Measurements from ENCODE around the gene MTCH1. TPM values are rescaled to one million over a fixed set of nuclear protein-coding genes. Genes with fewer than 3 reads are reported as not detected.

Gene MTCH1
- total RNA-seq, 1 donor from 2014 or later = 194 TPM

DNA sequence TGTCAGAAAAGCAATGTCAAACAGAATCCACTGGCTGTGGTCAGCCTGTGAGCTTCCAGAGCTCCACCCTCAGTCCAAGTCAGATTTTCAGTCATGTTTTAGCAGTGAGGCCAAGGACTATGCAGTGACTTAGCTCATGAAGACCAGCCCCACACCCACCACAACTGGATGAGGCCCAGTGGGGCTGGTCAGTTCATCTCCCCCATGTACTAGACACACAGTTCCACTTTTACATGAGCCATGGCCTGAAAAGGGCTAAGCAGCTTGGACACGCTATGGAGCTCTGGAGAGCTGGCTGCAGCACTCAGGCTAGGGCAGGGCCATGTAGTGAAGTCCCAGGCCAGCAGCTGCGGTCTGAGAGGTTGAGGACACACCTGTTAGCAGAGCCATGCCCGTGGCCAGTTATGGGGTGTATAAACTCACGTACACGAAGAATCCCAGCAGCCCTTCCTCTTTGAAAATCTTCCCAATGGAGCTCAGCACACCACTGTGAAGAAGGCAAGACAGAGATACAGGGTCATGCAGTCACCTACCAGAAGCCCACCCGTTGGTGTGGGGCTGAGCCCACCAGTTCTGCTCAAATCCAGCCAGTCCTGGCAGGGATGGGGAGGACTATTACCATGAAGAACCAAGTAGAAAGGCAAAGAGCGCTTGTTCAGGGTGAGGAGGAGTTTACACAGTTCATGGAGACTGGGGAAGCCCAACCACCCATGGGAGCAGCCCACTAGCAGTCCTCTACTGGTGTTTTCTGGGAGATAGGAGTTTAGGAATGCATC lies 10.6 kb downstream of the MTCH1 start:
- Histone ChIP-seq H3K36me3 (peaks cover 84% of the 10 kb centered on the region), H3K27me3 (no peaks in the 10 kb centered on the region), H3K4me3 (no peak overlapping the region), H3K4me1 (peaks cover 12% of the 10 kb centered on the region), H3K27ac (no peak overlapping the region), H3K9me3 (no peaks in the 10 kb centered on the region)
- DNase-seq = no peak
- no peak for ATAC-seq
- TF ChIP-seq, protein P1, sequence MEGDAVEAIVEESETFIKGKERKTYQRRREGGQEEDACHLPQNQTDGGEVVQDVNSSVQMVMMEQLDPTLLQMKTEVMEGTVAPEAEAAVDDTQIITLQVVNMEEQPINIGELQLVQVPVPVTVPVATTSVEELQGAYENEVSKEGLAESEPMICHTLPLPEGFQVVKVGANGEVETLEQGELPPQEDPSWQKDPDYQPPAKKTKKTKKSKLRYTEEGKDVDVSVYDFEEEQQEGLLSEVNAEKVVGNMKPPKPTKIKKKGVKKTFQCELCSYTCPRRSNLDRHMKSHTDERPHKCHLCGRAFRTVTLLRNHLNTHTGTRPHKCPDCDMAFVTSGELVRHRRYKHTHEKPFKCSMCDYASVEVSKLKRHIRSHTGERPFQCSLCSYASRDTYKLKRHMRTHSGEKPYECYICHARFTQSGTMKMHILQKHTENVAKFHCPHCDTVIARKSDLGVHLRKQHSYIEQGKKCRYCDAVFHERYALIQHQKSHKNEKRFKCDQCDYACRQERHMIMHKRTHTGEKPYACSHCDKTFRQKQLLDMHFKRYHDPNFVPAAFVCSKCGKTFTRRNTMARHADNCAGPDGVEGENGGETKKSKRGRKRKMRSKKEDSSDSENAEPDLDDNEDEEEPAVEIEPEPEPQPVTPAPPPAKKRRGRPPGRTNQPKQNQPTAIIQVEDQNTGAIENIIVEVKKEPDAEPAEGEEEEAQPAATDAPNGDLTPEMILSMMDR (IDR thresholded peaks at IDR 0.05) = no peak
- intact Hi-C loops (cut with DNase I) = no loop called here

DNA sequence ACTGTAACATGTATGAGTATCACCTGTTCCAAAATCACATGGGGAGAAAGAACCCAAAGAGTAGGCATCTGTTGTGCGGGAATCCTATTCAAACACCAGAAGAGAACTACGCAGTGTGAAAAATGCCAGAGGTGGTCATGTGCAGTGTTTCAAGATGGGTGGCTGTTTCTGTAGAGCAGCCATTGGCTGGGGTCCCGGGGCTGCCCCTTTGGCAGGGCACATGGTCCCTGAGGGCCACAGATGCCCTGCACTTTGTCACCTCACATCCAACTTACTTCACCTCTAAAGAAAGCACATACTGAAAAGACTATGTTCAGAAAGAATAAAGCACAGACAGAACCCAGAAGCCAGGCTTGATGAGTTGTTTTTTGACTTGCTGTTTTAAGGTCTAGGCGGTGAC lies 12.3 kb downstream of the MTCH1 start:
- no peaks in the 10 kb centered on the region for H3K9me3 ChIP-seq
- ATAC-seq (no peak), DNase-seq (no peak)
- TF ChIP-seq, protein P1 (IDR thresholded peaks at IDR 0.05) = no peak
- H3K27me3 ChIP-seq = no peaks in the 10 kb centered on the region
- H3K4me1 ChIP-seq = peaks cover 7% of the 10 kb centered on the region
- H3K27ac ChIP-seq = no peak overlapping the region
- H3K36me3 ChIP-seq = peaks cover 100% of the 10 kb centered on the region
- intact Hi-C loops (cut with DNase I) = no loop called here
- H3K4me3 ChIP-seq = no peak overlapping the region

DNA sequence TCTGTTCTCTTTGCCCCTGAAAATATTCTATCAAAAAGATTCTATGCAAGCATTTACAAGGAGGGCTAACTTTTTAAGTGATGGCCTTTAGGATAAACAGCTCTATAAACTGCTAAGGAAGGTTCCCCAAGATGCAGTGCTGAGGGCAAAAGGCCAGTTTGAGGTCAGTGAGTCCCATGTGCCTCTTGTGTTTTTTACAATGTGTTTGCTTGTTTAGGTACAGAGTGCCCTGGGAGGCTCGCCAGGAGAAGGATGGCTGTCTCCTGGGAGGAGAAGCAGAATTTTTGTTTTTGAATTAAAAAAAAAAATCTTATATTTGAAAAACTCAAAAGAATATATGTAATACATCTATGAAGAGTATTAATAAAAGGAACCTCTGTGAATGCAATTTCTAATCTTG lies 12.8 kb downstream of the MTCH1 start:
- intact Hi-C loops (cut with DNase I) = no loop called here
- ATAC-seq = no peak
- no peak overlapping the region for H3K27ac ChIP-seq
- TF ChIP-seq, protein P1 (IDR thresholded peaks at IDR 0.05) = no peak
- H3K36me3 ChIP-seq = peaks cover 100% of the 10 kb centered on the region
- no peaks in the 10 kb centered on the region for H3K9me3 ChIP-seq
- no peak overlapping the region for H3K4me3 ChIP-seq
- DNase-seq = no peak
- H3K27me3 ChIP-seq = no peaks in the 10 kb centered on the region
- H3K4me1 ChIP-seq = peaks cover 5% of the 10 kb centered on the region

DNA sequence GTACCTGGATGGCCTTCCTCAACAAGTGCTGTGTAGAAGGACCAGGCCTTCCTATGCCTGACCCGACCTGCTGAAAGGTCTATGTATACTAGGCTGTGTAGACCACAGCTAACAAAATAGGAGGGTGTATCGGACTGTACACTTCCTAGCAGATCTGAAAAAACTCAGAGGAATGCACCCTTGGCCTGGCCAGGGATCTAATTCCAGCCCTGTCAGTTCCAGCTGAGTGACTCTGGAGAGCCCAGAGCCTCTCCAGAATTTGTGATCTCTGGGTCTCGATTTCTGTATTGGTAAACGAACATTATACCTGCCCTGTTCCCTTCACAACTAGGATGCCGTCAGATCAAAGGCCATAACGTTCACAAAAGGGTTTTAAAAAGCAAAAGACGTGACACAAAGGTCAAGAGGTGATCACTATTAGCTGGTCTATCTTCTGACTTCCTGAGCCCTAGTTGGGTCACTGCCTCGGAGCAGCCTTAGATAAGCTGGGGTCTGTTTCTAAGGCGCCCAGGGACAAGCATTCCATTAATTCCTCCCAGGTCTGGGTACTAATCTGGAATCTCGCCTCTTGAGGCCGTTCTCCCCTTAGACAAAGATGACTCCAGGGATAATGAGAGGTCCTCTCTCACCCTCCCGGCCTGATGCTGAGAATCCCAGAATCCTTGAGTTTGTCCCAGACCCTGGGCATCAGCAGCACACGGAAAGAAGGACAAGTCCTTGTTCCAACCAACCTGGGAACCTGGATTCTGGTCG lies 13.9 kb downstream of the MTCH1 start:
- H3K9me3 ChIP-seq = no peaks in the 10 kb centered on the region
- no peaks in the 10 kb centered on the region for H3K27me3 ChIP-seq
- ATAC-seq (no peak), DNase-seq (no peak)
- peaks cover 5% of the 10 kb centered on the region for H3K4me1 ChIP-seq
- intact Hi-C loops (cut with DNase I) = no loop called here
- no peak overlapping the region for H3K4me3 ChIP-seq
- TF ChIP-seq, protein P1 (IDR thresholded peaks at IDR 0.05) = no peak
- peaks cover 100% of the 10 kb centered on the region for H3K36me3 ChIP-seq
- H3K27ac ChIP-seq = no peak overlapping the region

DNA sequence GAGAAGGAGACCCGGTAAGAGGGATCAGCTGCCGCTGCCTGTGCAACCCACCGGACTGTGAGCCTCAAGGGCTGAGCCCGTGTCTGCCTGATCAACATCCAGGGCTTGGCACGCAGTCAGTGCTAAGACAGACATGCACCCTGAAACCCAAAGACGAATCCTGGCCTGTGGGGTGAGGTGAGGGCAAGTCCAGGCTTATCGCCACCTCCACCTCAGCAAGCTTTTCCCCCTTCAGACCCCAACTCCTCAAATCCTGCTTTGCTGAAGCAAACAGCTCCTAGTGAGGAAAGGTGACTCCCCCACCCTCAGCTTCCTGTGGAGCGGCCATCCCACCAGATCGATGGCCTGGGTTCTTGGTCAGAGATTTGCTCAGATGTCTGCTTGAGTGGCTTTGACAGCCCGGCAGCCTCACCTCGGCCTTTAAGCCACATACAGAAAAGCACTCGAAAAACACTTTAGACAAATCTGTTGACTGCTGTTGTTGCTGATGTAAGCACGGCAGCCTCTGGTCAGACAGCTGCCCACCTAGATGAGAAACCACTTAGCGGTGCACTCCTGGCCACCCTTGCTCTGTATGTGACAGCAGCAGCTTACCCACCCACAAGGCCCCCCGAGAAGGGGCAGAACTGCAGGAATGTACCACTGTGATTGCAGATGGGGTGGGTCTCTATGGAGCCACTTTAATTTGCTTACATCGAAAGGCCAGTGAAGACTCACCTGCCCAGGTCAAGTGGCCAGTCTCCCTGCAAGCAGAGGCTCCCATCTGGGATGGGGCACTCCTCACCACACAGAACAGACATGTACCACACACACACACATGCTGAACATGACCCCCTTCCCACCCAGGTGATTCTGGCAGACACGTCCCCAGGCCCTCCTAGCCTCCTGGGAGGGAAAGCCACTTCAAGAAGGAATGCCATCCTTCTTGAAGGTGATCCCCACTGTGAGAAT lies 14.8 kb downstream of the MTCH1 start:
- peaks cover 99% of the 10 kb centered on the region for H3K36me3 ChIP-seq
- H3K4me3 ChIP-seq = no peak overlapping the region
- ATAC-seq (no peak), DNase-seq (no peak)
- H3K27ac ChIP-seq = peak overlapping the region; percentile 65
- H3K27me3 ChIP-seq = no peaks in the 10 kb centered on the region
- H3K4me1 ChIP-seq = peaks cover 5% of the 10 kb centered on the region
- intact Hi-C loops (cut with DNase I) = no loop called here
- no peaks in the 10 kb centered on the region for H3K9me3 ChIP-seq
- TF ChIP-seq, protein P1 (IDR thresholded peaks at IDR 0.05) = no peak

Data from upper lobe of right lung (tissue), 1 donor.